ENCODE data around the gene DCDC2.
"Not testable (repeated sequence)": the region's sequence is repeated elsewhere in the genome, so short reads cannot be mapped to it uniquely, and the experiment has no call there.

The DCDC2 gene

DNA sequence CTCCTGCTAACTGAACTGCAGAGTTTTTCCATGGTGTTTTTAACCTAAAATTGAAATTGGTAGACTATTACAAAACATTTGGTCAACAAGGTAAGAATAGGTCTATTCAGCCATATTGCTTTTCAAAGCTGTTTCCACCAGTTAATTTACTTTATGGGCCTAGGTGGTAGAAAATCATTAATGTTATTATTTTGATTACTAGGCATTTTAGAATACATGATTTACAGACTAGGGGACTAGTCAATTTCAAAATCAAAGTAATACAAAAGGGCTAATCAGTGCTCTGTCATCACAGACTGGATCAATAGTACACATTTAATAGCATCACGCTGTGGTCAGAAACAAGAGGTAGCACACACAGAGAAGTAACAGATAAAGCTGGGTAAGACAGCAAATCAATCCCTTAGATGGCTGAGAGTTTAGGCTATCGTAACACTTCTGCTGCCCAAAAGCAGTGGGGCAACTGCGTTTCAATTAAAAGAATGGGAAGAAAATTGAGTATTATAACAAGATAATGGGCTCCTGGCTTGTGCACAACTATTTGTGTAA is 117.4 kb downstream of the DCDC2 start:
- Mint-ChIP-seq H3K36me3 (ENCODE audit: low read depth) (peaks cover 3% of the 10 kb centered on the region), H3K4me1 (ENCODE audit: low read depth) (peaks cover 2% of the 10 kb centered on the region), H3K9me3 (peaks cover 16% of the 10 kb centered on the region), H3K27me3 (ENCODE audit: low read depth) (no peaks in the 10 kb centered on the region), H3K27ac (no peak overlapping the region), H3K4me3 (no peak overlapping the region)

DNA sequence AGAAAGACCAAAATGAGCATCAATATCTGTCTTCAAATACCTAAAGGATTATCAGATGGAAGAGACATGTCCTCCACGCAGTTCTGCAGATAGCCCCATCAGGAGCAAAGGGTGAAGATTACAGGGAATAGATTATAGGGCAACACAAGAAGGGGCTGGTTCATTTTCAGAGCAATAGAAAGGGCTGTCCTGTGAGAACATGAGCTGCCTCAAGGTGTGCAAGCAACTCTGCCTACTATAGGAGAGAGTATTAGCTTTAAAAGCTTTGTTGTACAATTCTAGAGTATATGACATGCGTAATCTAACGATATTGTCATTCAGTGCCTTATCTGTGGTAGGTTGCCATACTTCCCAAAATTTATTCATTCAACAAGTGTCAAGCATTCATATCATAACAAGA is 119.2 kb downstream of the DCDC2 start:
- peaks cover 3% of the 10 kb centered on the region for H3K36me3 Mint-ChIP-seq (ENCODE audit: low read depth)
- H3K4me3 Mint-ChIP-seq, result no peak overlapping the region
- peaks cover 7% of the 10 kb centered on the region for H3K27me3 Mint-ChIP-seq (ENCODE audit: low read depth)
- H3K27ac Mint-ChIP-seq, result no peak overlapping the region
- peaks cover 16% of the 10 kb centered on the region for H3K9me3 Mint-ChIP-seq
- H3K4me1 Mint-ChIP-seq (ENCODE audit: low read depth), result peaks cover 2% of the 10 kb centered on the region

DNA sequence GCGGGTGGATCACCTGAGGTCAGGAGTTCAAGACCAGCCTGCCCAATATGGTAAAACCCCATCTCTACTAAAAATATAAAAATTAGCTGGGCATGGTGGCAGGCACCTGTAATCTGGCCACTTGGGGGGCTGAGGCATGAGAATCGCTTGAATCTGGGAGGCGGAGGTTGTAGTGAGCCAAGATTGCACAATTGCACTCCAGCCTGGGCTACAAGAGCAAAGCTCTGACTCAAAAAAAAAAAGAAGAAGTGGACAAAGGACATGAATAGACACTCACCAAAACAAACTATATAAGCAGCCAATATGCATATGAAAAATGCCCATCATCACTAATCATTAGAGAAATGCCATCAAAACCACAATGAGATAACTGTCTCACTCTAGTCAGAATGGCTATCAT is 121.1 kb downstream of the DCDC2 start:
- peaks cover 16% of the 10 kb centered on the region for H3K9me3 Mint-ChIP-seq
- H3K27me3 Mint-ChIP-seq (ENCODE audit: low read depth); H3K36me3 Mint-ChIP-seq (ENCODE audit: low read depth); H3K27ac Mint-ChIP-seq; H3K4me1 Mint-ChIP-seq (ENCODE audit: low read depth); H3K4me3 Mint-ChIP-seq: not testable (repeated sequence)

DNA sequence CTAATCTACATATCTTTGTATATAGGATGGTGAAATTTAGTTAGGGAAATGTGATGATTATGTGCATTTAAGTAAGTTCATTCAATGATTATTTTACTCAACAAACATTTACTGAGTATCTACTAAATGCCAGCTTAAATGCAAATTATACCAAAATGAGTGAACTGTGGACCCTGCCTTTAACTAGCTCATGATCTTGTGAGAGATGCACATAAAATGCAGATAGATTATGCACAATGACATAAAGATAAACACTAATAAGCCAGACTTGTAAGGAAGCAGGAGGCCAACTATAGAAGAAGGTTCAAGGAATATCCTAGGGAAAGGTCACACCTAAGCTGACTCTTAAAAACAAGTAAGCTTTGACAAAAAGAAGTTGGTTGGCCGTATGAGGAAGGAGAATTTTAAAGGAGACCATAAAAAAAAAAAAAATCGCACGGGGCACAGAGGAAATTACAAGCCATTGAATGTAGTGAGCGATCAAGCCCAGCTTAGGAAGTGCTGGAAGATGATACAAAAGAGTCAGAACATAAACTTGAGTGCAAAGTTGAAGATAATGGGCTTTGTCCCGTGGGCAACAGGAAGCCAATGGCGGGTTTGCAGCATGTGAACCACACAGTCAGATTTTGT is 123.9 kb downstream of the DCDC2 start:
- Mint-ChIP-seq H3K9me3 (peaks cover 16% of the 10 kb centered on the region), H3K27me3 (ENCODE audit: low read depth) (peaks cover 7% of the 10 kb centered on the region), H3K27ac (no peak overlapping the region), H3K36me3 (ENCODE audit: low read depth) (peaks cover 3% of the 10 kb centered on the region), H3K4me3 (no peak overlapping the region), H3K4me1 (ENCODE audit: low read depth) (peaks cover 2% of the 10 kb centered on the region)

DNA sequence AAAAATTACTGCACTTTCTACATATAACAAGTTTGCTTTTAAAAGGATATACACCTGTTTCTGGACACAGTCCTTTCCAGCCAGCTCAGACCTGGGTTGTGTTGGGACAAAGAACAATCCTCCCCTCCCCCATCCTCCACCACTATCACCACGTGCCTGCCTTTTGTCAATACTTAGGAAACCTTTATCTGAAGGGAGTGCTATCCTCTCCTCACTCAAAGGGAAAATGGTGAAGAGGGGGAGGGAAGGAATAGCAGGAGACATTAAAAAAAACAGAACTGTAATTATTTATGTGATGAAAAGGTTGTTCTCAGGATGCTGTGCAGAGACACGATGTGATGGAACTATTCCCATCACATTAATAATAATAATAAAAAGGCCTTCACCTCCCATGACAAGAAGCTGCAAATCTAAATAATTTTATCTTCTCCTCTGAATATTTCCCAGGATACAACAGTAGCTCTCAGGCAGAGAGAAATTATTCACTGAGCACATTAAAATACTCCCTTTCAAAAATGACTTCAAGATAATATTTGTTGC is 126.4 kb downstream of the DCDC2 start:
- no peaks in the 10 kb centered on the region for H3K36me3 Mint-ChIP-seq (ENCODE audit: low read depth)
- peaks cover 13% of the 10 kb centered on the region for H3K27me3 Mint-ChIP-seq (ENCODE audit: low read depth)
- H3K4me3 Mint-ChIP-seq, result no peak overlapping the region
- no peaks in the 10 kb centered on the region for H3K4me1 Mint-ChIP-seq (ENCODE audit: low read depth)
- peaks cover 4% of the 10 kb centered on the region for H3K9me3 Mint-ChIP-seq
- no peak overlapping the region for H3K27ac Mint-ChIP-seq

DNA sequence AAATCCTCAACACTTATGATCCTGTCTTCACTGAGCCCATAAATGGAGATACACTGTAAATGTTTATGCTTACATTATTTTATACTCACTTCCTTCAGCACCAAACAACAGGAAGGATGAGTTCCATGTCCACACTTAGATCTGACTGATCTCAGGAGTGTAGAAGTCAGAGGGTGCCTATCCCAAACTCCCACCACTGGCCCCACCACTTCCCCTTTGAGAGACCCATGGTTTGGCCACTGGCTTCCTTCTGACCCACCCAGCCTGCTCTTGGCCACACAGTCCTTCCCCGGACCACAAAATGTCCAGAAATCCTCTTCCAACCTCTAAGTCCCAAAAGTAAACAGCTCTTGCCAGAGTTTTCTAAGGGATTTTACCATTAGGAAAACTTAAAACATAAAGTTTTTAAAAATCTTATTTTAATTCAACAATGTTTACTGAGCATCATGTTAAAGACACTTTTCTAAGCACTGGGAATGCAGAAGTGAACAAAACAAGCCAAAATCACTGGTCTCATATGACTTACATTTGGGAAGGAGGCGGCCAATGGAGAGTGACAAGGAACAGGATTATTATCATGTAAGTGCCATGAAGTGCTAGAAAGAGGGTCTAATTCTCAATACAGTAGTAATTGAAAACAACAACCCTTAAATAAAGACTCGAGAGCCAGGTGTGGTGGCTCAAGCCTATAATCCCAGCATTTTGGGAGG is 128.0 kb downstream of the DCDC2 start:
- Mint-ChIP-seq H3K27ac (no peak overlapping the region), H3K9me3 (no peaks in the 10 kb centered on the region), H3K4me3 (no peak overlapping the region), H3K27me3 (ENCODE audit: low read depth) (peaks cover 15% of the 10 kb centered on the region), H3K36me3 (ENCODE audit: low read depth) (no peaks in the 10 kb centered on the region), H3K4me1 (ENCODE audit: low read depth) (no peaks in the 10 kb centered on the region)

GRCh38 chr6:24228681-24229255 is 129.1 kb downstream of the DCDC2 start:
- Mint-ChIP-seq H3K9me3 (no peaks in the 10 kb centered on the region), H3K4me3 (no peak overlapping the region), H3K36me3 (ENCODE audit: low read depth) (no peaks in the 10 kb centered on the region), H3K27me3 (ENCODE audit: low read depth) (peaks cover 9% of the 10 kb centered on the region), H3K4me1 (ENCODE audit: low read depth) (no peaks in the 10 kb centered on the region), H3K27ac (no peak overlapping the region)

- Mint-ChIP-seq H3K4me3 (no peak overlapping the region), H3K27me3 (ENCODE audit: low read depth) (peaks cover 8% of the 10 kb centered on the region), H3K4me1 (ENCODE audit: low read depth) (no peaks in the 10 kb centered on the region), H3K36me3 (ENCODE audit: low read depth) (no peaks in the 10 kb centered on the region), H3K27ac (no peak overlapping the region), H3K9me3 (no peaks in the 10 kb centered on the region)
Measured at GRCh38 chr6:24228123-24228522, 129.7 kb downstream of the DCDC2 start.

DNA sequence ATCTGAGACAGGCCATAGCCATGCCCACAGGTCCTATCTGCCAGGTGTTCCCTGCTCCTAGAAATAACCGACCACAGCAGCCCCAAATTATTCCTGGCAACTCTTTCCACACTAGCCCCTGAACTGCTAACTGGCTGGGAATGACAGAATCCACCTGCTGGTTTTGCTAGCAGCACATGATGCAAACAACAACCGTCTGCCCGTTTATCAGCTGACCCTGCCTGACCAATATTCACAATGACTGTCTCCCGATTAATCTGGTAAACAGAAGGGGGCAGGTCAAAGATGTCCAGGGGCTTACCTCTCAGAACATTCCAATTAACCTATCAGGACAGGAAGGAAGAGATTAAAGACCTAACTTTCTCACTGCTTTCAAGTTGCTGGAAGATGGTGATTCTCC is 130.3 kb downstream of the DCDC2 start:
- peaks cover 8% of the 10 kb centered on the region for H3K27me3 Mint-ChIP-seq (ENCODE audit: low read depth)
- H3K9me3 Mint-ChIP-seq, result no peaks in the 10 kb centered on the region
- no peak overlapping the region for H3K27ac Mint-ChIP-seq
- no peaks in the 10 kb centered on the region for H3K36me3 Mint-ChIP-seq (ENCODE audit: low read depth)
- H3K4me1 Mint-ChIP-seq (ENCODE audit: low read depth), result no peaks in the 10 kb centered on the region
- H3K4me3 Mint-ChIP-seq, result no peak overlapping the region

DNA sequence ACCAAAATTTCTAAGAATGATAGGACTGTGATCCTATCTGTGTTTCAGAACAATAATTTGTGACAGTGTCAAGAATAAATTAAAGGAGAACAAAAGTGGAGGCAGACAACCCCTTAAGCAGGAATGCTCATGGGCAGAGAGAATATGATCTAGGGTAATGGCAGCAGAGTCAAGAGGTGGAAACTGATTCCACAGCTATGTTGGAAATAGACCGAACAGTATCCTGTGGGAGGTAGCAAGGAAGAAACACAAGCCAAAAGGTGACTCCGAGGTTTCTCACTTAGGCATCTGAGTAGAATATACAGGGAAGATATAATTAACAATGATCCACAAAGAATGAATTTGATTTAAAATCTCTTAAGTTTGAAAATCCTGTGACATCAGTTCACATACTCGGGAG is 131.3 kb downstream of the DCDC2 start:
- Mint-ChIP-seq H3K36me3 (ENCODE audit: low read depth) (no peaks in the 10 kb centered on the region), H3K4me1 (ENCODE audit: low read depth) (no peaks in the 10 kb centered on the region), H3K27ac (no peak overlapping the region), H3K9me3 (no peaks in the 10 kb centered on the region), H3K4me3 (no peak overlapping the region), H3K27me3 (ENCODE audit: low read depth) (peaks cover 8% of the 10 kb centered on the region)

DNA sequence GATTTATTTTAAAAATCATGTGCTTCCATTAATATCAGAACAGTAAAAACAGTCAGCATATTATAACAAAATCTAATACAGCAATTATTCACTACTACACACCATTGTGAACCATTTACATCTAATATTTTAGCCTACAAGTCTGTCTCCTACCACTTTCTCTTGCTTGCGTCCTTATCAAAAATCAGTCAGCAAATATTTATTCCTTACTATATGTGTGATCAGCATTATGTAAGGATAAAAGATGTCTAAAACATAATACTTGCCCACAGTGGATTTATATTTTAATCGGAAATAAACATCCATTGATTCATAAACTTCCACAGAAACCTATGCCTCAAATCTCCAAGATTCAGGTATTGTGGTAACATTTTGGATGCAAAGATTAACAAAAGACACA is 132.0 kb downstream of the DCDC2 start:
- H3K36me3 Mint-ChIP-seq (ENCODE audit: low read depth), result no peaks in the 10 kb centered on the region
- H3K27ac Mint-ChIP-seq, result no peak overlapping the region
- no peaks in the 10 kb centered on the region for H3K9me3 Mint-ChIP-seq
- no peaks in the 10 kb centered on the region for H3K4me1 Mint-ChIP-seq (ENCODE audit: low read depth)
- no peak overlapping the region for H3K4me3 Mint-ChIP-seq
- H3K27me3 Mint-ChIP-seq (ENCODE audit: low read depth), result peaks cover 8% of the 10 kb centered on the region

GRCh38 chr6:24223115-24223919 is 134.5 kb downstream of the DCDC2 start:
- Mint-ChIP-seq H3K4me3 (no peak overlapping the region), H3K36me3 (ENCODE audit: low read depth) (no peaks in the 10 kb centered on the region), H3K27me3 (ENCODE audit: low read depth) (peaks cover 8% of the 10 kb centered on the region), H3K4me1 (ENCODE audit: low read depth) (no peaks in the 10 kb centered on the region), H3K27ac (no peak overlapping the region), H3K9me3 (no peaks in the 10 kb centered on the region)

DNA sequence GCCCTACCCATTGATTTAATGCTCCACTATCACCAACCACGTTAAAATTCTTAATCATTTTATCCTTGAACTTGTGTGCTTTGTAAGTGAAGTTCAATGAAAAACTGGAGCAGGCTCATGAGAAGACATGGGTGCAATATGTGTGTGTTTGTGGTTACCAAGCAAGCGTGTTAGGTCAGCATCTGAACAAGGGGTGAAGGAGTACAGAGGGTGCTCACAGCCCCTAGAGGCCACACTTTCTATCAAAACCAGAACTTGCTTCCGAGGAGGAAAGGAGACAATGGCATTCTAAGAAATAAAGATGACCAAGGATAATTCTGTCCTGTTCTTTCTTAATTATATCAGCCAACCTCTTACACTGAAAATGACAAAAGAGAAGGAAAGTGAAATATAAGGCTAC is 138.2 kb downstream of the DCDC2 start:
- no peaks in the 10 kb centered on the region for H3K4me1 Mint-ChIP-seq (ENCODE audit: low read depth)
- no peaks in the 10 kb centered on the region for H3K9me3 Mint-ChIP-seq

GRCh38 chr6:24214984-24215383 is 142.9 kb downstream of the DCDC2 start:
- no peaks in the 10 kb centered on the region for H3K4me1 Mint-ChIP-seq (ENCODE audit: low read depth)
- no peak overlapping the region for H3K27ac Mint-ChIP-seq
- no peaks in the 10 kb centered on the region for H3K36me3 Mint-ChIP-seq (ENCODE audit: low read depth)
- H3K4me3 Mint-ChIP-seq, result no peak overlapping the region
- H3K27me3 Mint-ChIP-seq (ENCODE audit: low read depth), result no peaks in the 10 kb centered on the region
- H3K9me3 Mint-ChIP-seq, result no peaks in the 10 kb centered on the region

More for the DNA sequence above, 138.2 kb downstream of the DCDC2 start:
- Mint-ChIP-seq H3K27ac (no peak overlapping the region), H3K4me3 (no peak overlapping the region), H3K27me3 (ENCODE audit: low read depth) (no peaks in the 10 kb centered on the region), H3K36me3 (ENCODE audit: low read depth) (no peaks in the 10 kb centered on the region)
